Activated naive CD8-positive, alpha-beta T cell treated with anti-CD3 and anti-CD28 coated beads, Interleukin-2, amount 50 U/mL, for 16 hours (primary cell): Measurements from ENCODE around the gene FOXD1.
"Not testable (repeated sequence)": the region's sequence is repeated elsewhere in the genome, so short reads cannot be mapped to it uniquely, and the experiment has no call there.

Source experiments
- DNase-seq: peaks from one replicate; pipeline ENCODE4 v3.0.0-alpha.2; 2020; ENCODE audit warnings: low read depth, low spot score

FOXD1 gene

GRCh38 chr5:73417303-73418034 is 31.1 kb downstream of the FOXD1 start:
- no peak for DNase-seq

- DNase-seq: no peak
These were observed 33.0 kb downstream of the FOXD1 start for GRCh38 chr5:73415617-73416016.

- no peak for DNase-seq
These were observed 33.4 kb downstream of the FOXD1 start for GRCh38 chr5:73415171-73415570.

- no peak for DNase-seq
These were observed 36.0 kb downstream of the FOXD1 start for GRCh38 chr5:73412597-73412988.

- DNase-seq: no peak
These were observed 36.5 kb downstream of the FOXD1 start for GRCh38 chr5:73411936-73412596.

GRCh38 chr5:73409927-73410326 is 38.6 kb downstream of the FOXD1 start:
- DNase-seq: not testable (repeated sequence)

- DNase-seq: no peak
These were observed 42.9 kb downstream of the FOXD1 start for GRCh38 chr5:73405691-73406090.

- DNase-seq: no peak
These were observed 48.8 kb downstream of the FOXD1 start for GRCh38 chr5:73399775-73400174.
